HG03432 (cell line): Measurements from ENCODE around the gene DOCK1.

ENCODE experiments used
- ATAC-seq: cut with Tn5 transposase; IDR thresholded peaks from one replicate; pipeline ENCODE4 v1.9.1; 2021; ENCODE audit warnings: mild to moderate bottlenecking, moderate library complexity; ENCODE audit not compliant: unreplicated experiment

The DOCK1 gene

GRCh38 chr10:127196282-127197153 lies 291.3 kb downstream of the DOCK1 start, which contains the start of gene INSYN2A:
TSS of gene INSYN2A (minus strand) at chr10:127196591. CDS start at chr10:127176395, 20,196 bp downstream.
- ATAC-seq = no peak

- ATAC-seq = no peak
Measured at GRCh38 chr10:127197154-127197432, 291.9 kb downstream of the DOCK1 start.

GRCh38 chr10:127198307-127198706 lies 293.1 kb downstream of the DOCK1 start:
- ATAC-seq = no peak

DNA sequence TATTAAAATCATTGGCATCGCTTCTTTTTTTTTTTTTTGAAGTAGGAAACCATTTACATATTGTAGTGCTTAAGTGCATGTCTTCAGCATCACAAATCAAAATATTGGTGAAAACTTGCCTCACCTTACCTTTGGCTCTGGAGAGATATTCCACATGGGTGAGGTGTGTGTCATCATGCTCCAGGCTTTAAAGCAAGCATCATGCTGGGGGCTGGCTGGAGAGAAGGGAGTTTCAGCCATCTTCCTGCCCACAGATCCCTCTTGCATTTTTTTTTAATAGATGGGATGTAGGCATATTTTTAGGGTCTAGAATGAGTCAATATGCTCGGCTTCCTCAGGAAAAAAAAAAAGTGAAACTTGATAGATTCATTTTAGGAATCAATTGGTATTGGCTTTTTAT lies 293.5 kb downstream of the DOCK1 start:
- ATAC-seq = no peak

DNA sequence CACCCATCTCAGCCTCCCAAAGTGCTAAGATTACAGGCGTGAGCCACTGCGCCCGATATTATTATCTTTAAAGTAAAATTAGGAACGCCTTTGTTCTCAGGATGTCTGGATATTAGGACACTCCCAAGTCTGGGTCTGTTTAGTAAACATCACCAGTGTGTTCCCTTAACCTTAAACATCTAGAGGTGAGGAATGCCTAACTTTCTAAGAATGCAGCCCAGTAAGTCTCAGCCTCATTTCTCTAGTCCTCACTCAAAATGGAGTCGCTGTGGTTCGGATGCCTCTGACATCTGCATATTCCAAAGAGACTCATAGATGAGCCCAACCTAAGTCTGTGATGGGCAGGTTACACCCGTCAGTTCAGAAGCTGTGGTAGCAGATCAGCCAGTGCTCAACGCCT lies 295.4 kb downstream of the DOCK1 start:
- no peak for ATAC-seq

DNA sequence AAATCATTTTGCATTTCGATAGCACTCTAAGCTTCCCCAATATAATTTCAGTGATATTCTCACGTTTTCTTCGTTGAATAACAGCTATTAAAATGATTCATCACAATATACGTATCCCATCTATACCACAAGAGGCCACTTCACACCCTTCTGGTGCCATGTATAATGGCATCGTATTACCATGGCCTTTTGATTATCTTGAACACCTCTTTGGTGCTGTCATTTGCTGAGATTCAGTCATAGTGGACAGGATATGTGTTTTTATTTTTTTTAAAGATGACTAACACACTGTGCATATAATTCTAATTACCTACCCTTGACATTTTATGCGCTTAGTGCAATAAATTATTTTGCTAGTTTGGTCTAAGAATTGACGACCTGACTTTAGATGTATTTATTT lies 297.8 kb downstream of the DOCK1 start:
- no peak for ATAC-seq

GRCh38 chr10:127207081-127207480 lies 301.9 kb downstream of the DOCK1 start:
- no peak for ATAC-seq

DNA sequence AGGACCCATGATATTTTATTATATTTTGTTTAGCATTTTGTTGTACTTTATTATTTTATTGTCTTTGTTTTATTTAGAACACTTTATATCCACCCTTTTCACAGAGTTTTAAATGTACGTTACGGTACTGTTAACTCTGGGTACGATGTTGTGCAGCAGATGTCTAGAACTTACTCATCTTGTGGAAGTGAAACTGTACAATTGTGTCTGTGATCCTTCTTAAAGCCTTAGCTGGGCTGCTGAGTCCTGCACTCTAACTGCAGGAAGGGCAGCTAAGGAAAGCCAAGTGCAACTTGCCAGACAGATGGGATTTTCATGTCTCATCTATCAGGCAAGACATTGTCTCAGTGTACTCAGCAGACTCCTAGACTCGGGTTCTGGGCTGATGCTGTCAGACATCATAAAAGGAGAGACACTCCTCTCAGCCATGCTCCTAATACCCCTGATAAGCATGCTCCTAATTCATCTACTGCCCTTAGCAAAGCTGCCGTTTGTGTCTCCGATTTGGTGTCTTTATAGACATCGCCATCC lies 305.8 kb downstream of the DOCK1 start:
- ATAC-seq = no peak

GRCh38 chr10:127215866-127216265 lies 310.6 kb downstream of the DOCK1 start:
- no peak for ATAC-seq

- no peak for ATAC-seq
Measured at GRCh38 chr10:127216274-127216673, 311.0 kb downstream of the DOCK1 start.

DNA sequence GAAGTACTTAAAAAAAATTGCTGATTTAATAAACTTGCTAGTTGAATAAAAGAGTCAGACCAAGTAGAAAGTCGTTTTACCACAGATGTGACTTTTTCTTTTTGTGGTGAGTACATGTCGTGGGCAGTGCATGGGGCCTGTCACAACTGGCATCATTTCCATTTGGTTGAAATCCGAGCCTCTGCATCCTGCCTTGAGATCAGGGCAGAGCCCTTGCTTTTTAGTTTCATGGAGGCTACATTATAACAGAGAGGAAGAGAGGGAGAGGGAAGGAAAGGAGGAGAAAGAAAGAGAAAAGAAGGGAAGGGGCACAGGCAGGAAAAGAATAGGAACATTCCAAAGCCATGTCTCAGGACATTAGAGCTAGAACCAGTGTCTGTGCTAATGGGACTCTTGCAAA lies 311.6 kb downstream of the DOCK1 start:
- ATAC-seq = no peak

DNA sequence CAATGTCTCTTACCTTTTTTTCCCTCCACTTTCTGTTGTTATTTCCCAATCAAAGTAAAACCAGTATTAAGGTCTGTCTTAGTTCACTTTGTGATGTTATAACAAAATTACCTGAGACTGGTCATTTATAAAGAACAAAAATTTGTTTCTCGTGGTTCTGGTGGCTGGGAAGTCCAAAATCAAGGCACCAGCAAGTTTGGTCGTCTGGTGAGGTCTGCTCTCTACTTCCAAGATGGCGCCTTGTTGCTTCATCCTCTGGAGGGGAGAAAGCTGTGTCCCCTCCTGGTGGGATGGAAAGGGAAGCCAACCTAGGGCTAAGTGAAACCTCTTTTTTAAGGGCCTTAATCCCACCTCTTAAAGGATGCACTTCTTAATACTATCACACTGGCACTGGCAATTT lies 313.4 kb downstream of the DOCK1 start:
- ATAC-seq = no peak

DNA sequence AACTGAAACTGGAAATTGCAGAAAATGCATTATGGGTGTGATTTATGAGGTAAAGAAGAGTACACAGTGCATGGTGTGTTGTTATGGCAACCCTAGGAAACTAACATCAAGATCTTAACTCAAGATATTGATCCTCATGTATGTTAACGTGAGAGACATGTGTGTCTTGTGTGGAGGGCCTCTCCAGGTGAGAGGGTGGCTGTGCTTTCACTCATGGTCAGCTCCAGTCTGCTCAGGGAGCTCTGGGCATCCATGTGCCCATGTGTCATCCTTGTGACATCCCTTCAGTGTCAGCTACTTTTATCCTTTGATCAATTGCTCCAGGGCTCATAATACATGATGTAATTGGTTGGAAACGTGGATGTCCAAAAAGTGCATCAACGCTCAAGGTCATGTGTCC lies 316.1 kb downstream of the DOCK1 start:
- no peak for ATAC-seq

- no peak for ATAC-seq
Measured at GRCh38 chr10:127227027-127227426, 321.8 kb downstream of the DOCK1 start.

DNA sequence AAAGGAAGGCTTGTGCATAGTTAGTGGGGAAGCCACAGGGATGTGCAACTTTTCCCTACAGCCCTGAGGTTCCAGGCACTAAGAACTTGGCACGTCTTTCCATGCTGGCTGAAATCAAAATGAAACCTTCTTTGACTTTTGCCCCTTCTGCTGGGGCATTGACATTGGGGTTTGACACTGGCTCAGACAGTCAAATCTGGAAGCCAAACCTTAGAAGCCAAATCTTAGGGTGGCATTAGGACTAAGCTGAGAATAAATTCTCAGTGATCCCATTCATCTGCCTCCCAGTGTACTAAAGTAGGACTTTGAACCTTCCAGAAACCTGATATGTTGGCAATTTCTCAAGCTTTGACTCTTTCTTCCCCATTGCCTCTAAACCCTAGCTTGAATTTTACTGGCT lies 322.4 kb downstream of the DOCK1 start:
- ATAC-seq = no peak

DNA sequence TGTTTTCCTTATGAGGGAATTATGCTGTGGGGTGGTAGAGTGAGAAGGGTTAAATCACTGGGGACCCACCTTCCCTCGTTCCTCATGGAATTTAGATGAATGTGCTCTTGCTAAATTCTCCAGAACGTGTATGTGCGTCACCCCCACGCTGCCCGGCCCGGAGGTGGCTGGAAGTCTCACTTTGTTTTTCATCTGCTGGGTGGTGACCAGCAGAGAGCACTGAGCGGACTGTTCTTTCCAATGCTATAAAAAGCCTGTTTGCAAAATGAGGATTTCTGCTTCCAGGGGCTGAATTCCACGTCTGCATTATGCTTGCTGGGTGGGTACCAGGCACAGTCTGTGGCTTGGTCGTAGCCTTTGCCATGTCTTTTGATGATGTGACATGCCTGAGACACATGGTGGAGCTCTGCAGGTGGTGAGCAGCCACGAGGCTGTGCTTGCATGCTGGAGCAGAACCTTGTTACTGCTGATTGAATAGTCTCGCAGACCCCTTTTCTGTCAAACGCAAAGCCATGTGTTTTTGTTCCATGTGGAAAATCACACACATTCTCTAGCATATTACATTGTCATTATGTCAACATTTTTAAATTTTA lies 323.1 kb downstream of the DOCK1 start:
- ATAC-seq = no peak

- ATAC-seq = no peak
Measured at GRCh38 chr10:127234306-127234800, 329.1 kb downstream of the DOCK1 start.

DNA sequence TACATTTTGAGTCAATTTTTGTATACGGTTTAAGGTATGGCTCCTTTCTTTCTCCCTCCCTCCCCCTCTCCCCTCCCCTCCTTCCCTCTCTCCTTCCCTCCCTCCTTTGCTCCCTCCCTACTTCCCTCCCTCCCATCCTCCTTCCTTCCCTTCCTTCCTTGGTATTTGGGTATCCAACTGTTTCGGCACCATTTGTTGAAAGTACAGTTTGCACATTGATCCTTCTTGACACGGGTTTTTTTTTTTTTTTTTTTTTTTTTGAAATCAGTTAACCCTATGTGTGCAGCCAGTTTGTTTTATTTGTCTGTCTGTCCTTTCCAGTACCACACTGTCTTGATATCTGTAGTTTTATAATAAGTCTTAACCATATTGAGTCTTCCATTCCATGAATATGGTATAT lies 331.0 kb downstream of the DOCK1 start:
- no peak for ATAC-seq

GRCh38 chr10:127242914-127243313 lies 337.7 kb downstream of the DOCK1 start:
- ATAC-seq = no peak

GRCh38 chr10:127243490-127244272 lies 338.5 kb downstream of the DOCK1 start:
- ATAC-seq = no peak

GRCh38 chr10:127245456-127245855 lies 340.2 kb downstream of the DOCK1 start:
- no peak for ATAC-seq
